ENCODE data around the gene ZMYND15.

Gene ZMYND15

GRCh38 chr17:4788807-4789700 is 49.4 kb downstream of the ZMYND15 start, which contains the start of gene GLTPD2:
Gene GLTPD2, plus strand, starts transcription at chr17:4788964. Its CDS starts 48 bp downstream, at chr17:4789012.
- DNase-seq: no peak

- DNase-seq: no peak
Observed at GRCh38 chr17:4789701-4789950, 50.0 kb downstream of the ZMYND15 start.

DNA sequence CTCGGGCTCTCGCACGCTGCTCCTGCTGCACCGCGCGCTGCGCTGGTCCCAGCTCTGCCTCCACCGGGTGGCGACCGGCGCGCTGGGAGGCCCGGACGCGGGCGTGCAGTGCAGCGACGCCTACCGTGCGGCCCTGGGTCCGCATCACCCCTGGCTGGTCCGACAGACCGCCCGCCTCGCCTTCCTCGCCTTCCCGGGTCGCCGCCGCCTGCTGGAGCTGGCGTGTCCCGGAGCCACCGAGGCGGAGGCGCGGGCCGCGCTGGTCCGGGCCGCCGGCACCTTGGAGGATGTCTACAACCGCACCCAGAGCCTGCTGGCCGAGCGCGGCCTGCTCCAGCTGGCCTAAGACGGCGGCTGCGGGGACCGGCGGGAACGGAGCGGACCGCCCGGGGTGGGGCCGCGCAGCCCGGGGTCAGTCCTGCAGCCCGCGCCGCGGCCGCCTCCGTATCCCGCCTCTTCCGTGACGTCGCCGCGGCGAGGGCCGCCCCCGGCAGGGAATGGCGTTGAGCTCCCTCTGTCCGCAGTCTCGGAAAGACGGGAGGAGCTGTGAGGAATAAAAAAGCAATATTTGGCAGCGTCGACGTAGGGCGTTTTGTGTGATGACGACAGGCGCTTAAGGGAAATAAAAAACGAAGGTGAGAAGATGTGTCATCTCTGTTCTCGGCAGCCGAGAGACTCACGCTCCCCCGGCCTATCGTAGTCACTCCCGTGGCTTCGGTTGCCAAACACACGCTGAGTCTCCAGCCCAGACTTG is 50.5 kb downstream of the ZMYND15 start:
- peak; percentile 48 to 76 (median 68) for DNase-seq

- no peak for DNase-seq
Observed at GRCh38 chr17:4790705-4791088, 51.1 kb downstream of the ZMYND15 start.

- no peak for DNase-seq
Observed at GRCh38 chr17:4795168-4795567, 55.5 kb downstream of the ZMYND15 start.
